IMR-90 (cell line): Measurements from ENCODE around the gene FCHSD2. TPM values are rescaled to one million over a fixed set of nuclear protein-coding genes. Genes with fewer than 3 reads are reported as not detected.

Source experiments
- ATAC-seq: fragments of 200-7000 bp; cut with Tn5 transposase; 2 replicates; pipeline ENCODE4 v1.9.1; 2020; ENCODE audit warnings: low read depth, mild to moderate bottlenecking, moderate library complexity
- BruUV-seq: library from RNA; stranded (reverse); fragments of 400-500 nt; replicated peaks from 2 replicates; lab custom pipeline; 2021; lab: Mats Ljungman, UMichigan
- CTCF ChIA-PET: fragments of 300-600 bp; formaldehyde crosslinking; extraction: SDS; loops from one replicate; lab custom pipeline; 2021; ENCODE audit warnings: antibody characterized with exemption; lab: Yijun Ruan, JAX
- POLR2A ChIA-PET: fragments of 300-600 bp; sonication (Branson Sonifier 250); formaldehyde crosslinking; loops from one replicate; lab custom pipeline; 2022; ENCODE audit warnings: antibody characterized with exemption; ENCODE audit not compliant: unreplicated experiment; lab: Charles Lee
- DNase-seq: peaks from one replicate; pipeline ENCODE4 v3.0.0; 2013
- H2AFZ ChIP-seq: replicated peaks from 2 replicates; pipeline ENCODE3; 2013; ENCODE audit warnings: low read length, mild to moderate bottlenecking; ENCODE audit not compliant: poor library complexity
- H2AK5ac ChIP-seq: 2 replicates; pipeline ENCODE4 v1.6.1; 2013; ENCODE audit warnings: low read depth, low read length, inconsistent platforms
- H2AK9ac ChIP-seq: replicated peaks from 2 replicates; pipeline ENCODE3; 2013; ENCODE audit warnings: mild to moderate bottlenecking, low read depth, low read length, moderate library complexity; ENCODE audit not compliant: poor library complexity
- H2BK120ac ChIP-seq: 2 replicates; pipeline ENCODE4 v1.6.1; 2013; ENCODE audit warnings: low read depth, low read length, inconsistent platforms
- H2BK15ac ChIP-seq: 3 replicates; pipeline ENCODE4 v1.6.1; 2013; ENCODE audit warnings: low read depth, low read length, inconsistent platforms
- H2BK20ac ChIP-seq: 2 replicates; pipeline ENCODE4 v1.6.1; 2013; ENCODE audit warnings: low read depth, mild to moderate bottlenecking, inconsistent platforms, low read length, moderate library complexity
- H2BK5ac ChIP-seq: 2 replicates; pipeline ENCODE4 v1.6.1; 2013; ENCODE audit warnings: mild to moderate bottlenecking, low read depth, low read length, inconsistent platforms; ENCODE audit not compliant: poor library complexity, severe bottlenecking
- H3K14ac ChIP-seq: replicated peaks from 2 replicates; pipeline ENCODE4 v1.6.1; 2013; ENCODE audit warnings: low read depth, low read length, inconsistent platforms
- H3K18ac ChIP-seq: 2 replicates; pipeline ENCODE4 v1.6.1; 2013; ENCODE audit warnings: low read depth, low read length, control low read depth
- H3K23ac ChIP-seq: 2 replicates; pipeline ENCODE4 v1.6.1; 2013; ENCODE audit warnings: low read depth, low read length, inconsistent platforms
- H3K27ac ChIP-seq: 2 replicates; pipeline ENCODE4 v1.5.1; 2013; ENCODE audit warnings: mild to moderate bottlenecking, control low read depth, low read length; ENCODE audit not compliant: insufficient read depth
- H3K27me3 ChIP-seq: 2 replicates; pipeline ENCODE4 v1.6.1; 2013; ENCODE audit warnings: low read length; ENCODE audit not compliant: control insufficient read depth, insufficient read depth
- H3K36me3 ChIP-seq: 2 replicates; pipeline ENCODE4 v1.6.1; 2013; ENCODE audit warnings: low read length, mixed read lengths; ENCODE audit not compliant: control insufficient read depth, insufficient read depth
- H3K4ac ChIP-seq: 2 replicates; pipeline ENCODE4 v1.6.1; 2013; ENCODE audit warnings: low read depth, low read length, inconsistent platforms
- H3K4me1 ChIP-seq: 2 replicates; pipeline ENCODE4 v1.6.1; 2013; ENCODE audit warnings: low read length, mixed read lengths; ENCODE audit not compliant: control insufficient read depth, insufficient read depth
- H3K4me2 ChIP-seq: 2 replicates; pipeline ENCODE4 v1.6.1; 2013; ENCODE audit warnings: low read depth, mild to moderate bottlenecking, control low read depth, low read length, moderate library complexity
- H3K4me3 ChIP-seq: 2 replicates; pipeline ENCODE4 v1.5.1; 2013; ENCODE audit warnings: low read depth, mild to moderate bottlenecking, control low read depth, low read length, moderate library complexity; ENCODE audit not compliant: insufficient read depth
- H3K56ac ChIP-seq: 2 replicates; pipeline ENCODE4 v1.6.1; 2013; ENCODE audit warnings: low read length, inconsistent platforms; ENCODE audit not compliant: insufficient read depth; ENCODE audit errors: extremely low read depth
- H3K79me1 ChIP-seq, 2 experiments: 2 replicates each; pipeline ENCODE4 v1.6.1; 2013; ENCODE audit warnings: low read length in 2 of 2, inconsistent platforms in 1 of 2, low read depth in 1 of 2
- H3K9ac ChIP-seq: 2 replicates; pipeline ENCODE4 v1.6.1; 2013; ENCODE audit warnings: low read depth, low read length, control low read depth
- H3K9me1 ChIP-seq: 2 replicates; pipeline ENCODE4 v1.6.1; 2013; ENCODE audit warnings: low read length, inconsistent platforms; ENCODE audit not compliant: insufficient read depth
- H3K9me3 ChIP-seq: 2 replicates; pipeline ENCODE4 v1.6.1; 2013; ENCODE audit warnings: low read length; ENCODE audit not compliant: control insufficient read depth, insufficient read depth
- H4K20me1 ChIP-seq: 2 replicates; pipeline ENCODE4 v1.6.1; 2013; ENCODE audit warnings: low read length, inconsistent platforms; ENCODE audit not compliant: insufficient read depth
- H4K5ac ChIP-seq: 2 replicates; pipeline ENCODE4 v1.6.1; 2013; ENCODE audit warnings: mild to moderate bottlenecking, low read depth, low read length, control low read depth
- H4K8ac ChIP-seq, 2 experiments: 2 replicates each; pipeline ENCODE4 v1.6.1; 2013; ENCODE audit warnings: low read depth in 2 of 2, low read length in 2 of 2, control low read depth in 1 of 2, inconsistent platforms in 1 of 2
- H4K91ac ChIP-seq: 2 replicates; pipeline ENCODE4 v1.6.1; 2013; ENCODE audit warnings: low read depth, low read length, inconsistent platforms; ENCODE audit not compliant: insufficient read depth
- BHLHE40 ChIP-seq: fragments of 150-350 bp; IDR thresholded peaks from 2 replicates; pipeline ENCODE4 v1.6.1; 2016; ENCODE audit warnings: mild to moderate bottlenecking, low read depth, low read length
- CEBPB ChIP-seq: IDR thresholded peaks from 2 replicates; pipeline ENCODE4 v1.6.1; 2012; ENCODE audit warnings: low read depth, low read length, improper control_type of control experiment
- CHD1 ChIP-seq: IDR thresholded peaks from 2 replicates; pipeline ENCODE4 v1.6.1; 2012; ENCODE audit warnings: low read depth, low read length, improper control_type of control experiment
- FOS ChIP-seq: fragments of 150-350 bp; IDR thresholded peaks from 2 replicates; pipeline ENCODE4 v1.6.1; 2016; ENCODE audit warnings: low read depth, low read length
- MAFK ChIP-seq: IDR thresholded peaks from 2 replicates; pipeline ENCODE4 v1.6.1; 2012; ENCODE audit warnings: low read depth, low read length, improper control_type of control experiment
- MAZ ChIP-seq: IDR thresholded peaks from 2 replicates; pipeline ENCODE4 v1.6.1; 2012; ENCODE audit warnings: low read depth, mild to moderate bottlenecking, low read length, improper control_type of control experiment, moderate library complexity, borderline replicate concordance
- MXI1 ChIP-seq: IDR thresholded peaks from 2 replicates; pipeline ENCODE4 v1.6.1; 2012; ENCODE audit warnings: low read depth, mild to moderate bottlenecking, low read length, moderate library complexity, borderline replicate concordance
- NFE2L2 ChIP-seq: fragments of 150-350 bp; IDR thresholded peaks from 2 replicates; pipeline ENCODE4 v1.6.1; 2016; ENCODE audit warnings: low read depth, mild to moderate bottlenecking, low read length
- POLR2A ChIP-seq: IDR thresholded peaks from 2 replicates; pipeline ENCODE4 v1.6.1; 2012; ENCODE audit warnings: mild to moderate bottlenecking, low read depth, low read length
- RAD21 ChIP-seq: IDR thresholded peaks from 2 replicates; pipeline ENCODE4 v1.6.1; 2012; ENCODE audit warnings: low read length, improper control_type of control experiment
- RCOR1 ChIP-seq: IDR thresholded peaks from 2 replicates; pipeline ENCODE4 v1.6.1; 2012; ENCODE audit warnings: mild to moderate bottlenecking, low read length, improper control_type of control experiment; ENCODE audit not compliant: insufficient replicate concordance
- RFX5 ChIP-seq: IDR thresholded peaks from 2 replicates; pipeline ENCODE4 v1.8.0; 2012; ENCODE audit warnings: low read depth, mild to moderate bottlenecking, low read length, moderate library complexity
- SMC3 ChIP-seq: fragments of 150-350 bp; IDR thresholded peaks from 2 replicates; pipeline ENCODE4 v1.6.1; 2016; ENCODE audit warnings: low read depth, mild to moderate bottlenecking, antibody characterized with exemption, low read length, moderate library complexity
- WGBS, 2 experiments: methylation state at CpG; one replicate each; pipeline versions ENCODE4 v1.1.5 to v1.1.7; 2013; ENCODE audit warnings: missing lambda C conversion rate in 2 of 2; ENCODE audit not compliant: insufficient read length in 1 of 2; ENCODE audit errors: extremely low coverage in 2 of 2; 5-methylcytosine and 5-hydroxymethylcytosine counted together
- dilution Hi-C: fragments of 300-500 bp; cut with HindIII; formaldehyde crosslinking; loops from one replicate; pipeline ENCODE4 v1.14.3; 2018; ENCODE audit warnings: low sequenced_read_pairs; ENCODE audit not compliant: unreplicated experiment
- in situ Hi-C: fragments of 300-500 bp; cut with MboI; formaldehyde crosslinking; loops from 3 replicates; pipeline ENCODE4 v1.14.3; 2019; ENCODE audit warnings: low sequenced_read_pairs, inconsistent platforms, mixed read lengths
- intact Hi-C: fragments of 100-400 bp; cut with micrococcal nuclease; formaldehyde crosslinking; loops from 2 replicates; pipeline ENCODE4 v1.10.0; 2022
- polyA plus RNA-seq, 3 experiments: library from polyadenylated mRNA; depleted of rRNA; stranded (reverse); fragments of >200 nt; gene quantifications; 2 replicates each; pipeline ENCODE4 v1.2.3, GENCODE V29; 2012; ENCODE audit warnings: low replicate concordance in 1 of 3
- total RNA-seq: library from RNA; depleted of rRNA; stranded (reverse); fragments of >200 nt; gene quantifications from 2 replicates; pipeline ENCODE4 v1.2.3, GENCODE V29; 2012
- TF ChIP-seq, protein P1 (sequence below): fragments of 150-350 bp; IDR thresholded peaks from 2 replicates; pipeline ENCODE4 v1.6.1; 2017; ENCODE audit warnings: mild to moderate bottlenecking, antibody characterized with exemption, low read length, low read depth
- TF ChIP-seq, protein P2 (sequence below): fragments of 150-350 bp; IDR thresholded peaks from 2 replicates; pipeline ENCODE4 v1.6.1; 2016; ENCODE audit warnings: low read depth, mild to moderate bottlenecking, low read length, moderate library complexity, borderline replicate concordance
- TF ChIP-seq, protein P3 (sequence below): conservative IDR thresholded peaks from 2 replicates; pipeline ENCODE4 v1.5.1; 2012; ENCODE audit warnings: mild to moderate bottlenecking, low read depth, low read length, improper control_type of control experiment

Gene FCHSD2
- total and polyA plus RNA-seq, 2 of the 4 experiments (the other 2 are of a cell fraction), result 5.9 to 18.7 TPM

GRCh38 chr11:73113426-73113825 is 28.7 kb downstream of the FCHSD2 start:
- Histone ChIP-seq H3K36me3 (peaks cover 3% of the 10 kb centered on the region; the same call in 1 of the 2 replicates), H4K20me1 (peaks cover 6% of the 10 kb centered on the region; the same call in 1 of the 2 replicates), H3K79me1 (peaks cover 26 to 39% of the 10 kb centered on the region in 2 experiments), H3K56ac (no peak overlapping the region), H2AFZ (no peak overlapping the region), H3K4ac (no peak overlapping the region), H2BK20ac (no peak overlapping the region), H4K5ac (no peak overlapping the region), H4K8ac (no peak overlapping the region), H2AK9ac (no peak overlapping the region), H3K14ac (no peak overlapping the region), H3K9me1 (no peaks in the 10 kb centered on the region; the same call in 1 of the 2 replicates), H3K4me1 (no peaks in the 10 kb centered on the region), H3K18ac (no peak overlapping the region), H2BK120ac (no peak overlapping the region), H3K4me2 (no peak overlapping the region), H3K23ac (no peak overlapping the region), H2BK5ac (no peak overlapping the region), H2AK5ac (no peak overlapping the region), H3K27ac (no peak overlapping the region), H3K9ac (no peak overlapping the region), H3K27me3 (no peaks in the 10 kb centered on the region), H4K91ac (no peak overlapping the region), H2BK15ac (no peak overlapping the region), H3K4me3 (no peak overlapping the region), H3K9me3 (no peaks in the 10 kb centered on the region)
- no peak for TF ChIP-seq MAZ
- TF ChIP-seq, protein P1, sequence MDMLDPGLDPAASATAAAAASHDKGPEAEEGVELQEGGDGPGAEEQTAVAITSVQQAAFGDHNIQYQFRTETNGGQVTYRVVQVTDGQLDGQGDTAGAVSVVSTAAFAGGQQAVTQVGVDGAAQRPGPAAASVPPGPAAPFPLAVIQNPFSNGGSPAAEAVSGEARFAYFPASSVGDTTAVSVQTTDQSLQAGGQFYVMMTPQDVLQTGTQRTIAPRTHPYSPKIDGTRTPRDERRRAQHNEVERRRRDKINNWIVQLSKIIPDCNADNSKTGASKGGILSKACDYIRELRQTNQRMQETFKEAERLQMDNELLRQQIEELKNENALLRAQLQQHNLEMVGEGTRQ, result no peak
- TF ChIP-seq MAFK, result no peak
- no peak for TF ChIP-seq MXI1
- TF ChIP-seq RAD21, result no peak
- no peak for TF ChIP-seq SMC3
- TF ChIP-seq CHD1, result no peak
- TF ChIP-seq, protein P2, sequence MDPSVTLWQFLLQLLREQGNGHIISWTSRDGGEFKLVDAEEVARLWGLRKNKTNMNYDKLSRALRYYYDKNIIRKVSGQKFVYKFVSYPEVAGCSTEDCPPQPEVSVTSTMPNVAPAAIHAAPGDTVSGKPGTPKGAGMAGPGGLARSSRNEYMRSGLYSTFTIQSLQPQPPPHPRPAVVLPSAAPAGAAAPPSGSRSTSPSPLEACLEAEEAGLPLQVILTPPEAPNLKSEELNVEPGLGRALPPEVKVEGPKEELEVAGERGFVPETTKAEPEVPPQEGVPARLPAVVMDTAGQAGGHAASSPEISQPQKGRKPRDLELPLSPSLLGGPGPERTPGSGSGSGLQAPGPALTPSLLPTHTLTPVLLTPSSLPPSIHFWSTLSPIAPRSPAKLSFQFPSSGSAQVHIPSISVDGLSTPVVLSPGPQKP, result no peak
- no peak for TF ChIP-seq POLR2A
- TF ChIP-seq FOS, result no peak
- no peak for TF ChIP-seq NFE2L2
- no peak for TF ChIP-seq CEBPB
- no peak for TF ChIP-seq RCOR1
- TF ChIP-seq, protein P3, sequence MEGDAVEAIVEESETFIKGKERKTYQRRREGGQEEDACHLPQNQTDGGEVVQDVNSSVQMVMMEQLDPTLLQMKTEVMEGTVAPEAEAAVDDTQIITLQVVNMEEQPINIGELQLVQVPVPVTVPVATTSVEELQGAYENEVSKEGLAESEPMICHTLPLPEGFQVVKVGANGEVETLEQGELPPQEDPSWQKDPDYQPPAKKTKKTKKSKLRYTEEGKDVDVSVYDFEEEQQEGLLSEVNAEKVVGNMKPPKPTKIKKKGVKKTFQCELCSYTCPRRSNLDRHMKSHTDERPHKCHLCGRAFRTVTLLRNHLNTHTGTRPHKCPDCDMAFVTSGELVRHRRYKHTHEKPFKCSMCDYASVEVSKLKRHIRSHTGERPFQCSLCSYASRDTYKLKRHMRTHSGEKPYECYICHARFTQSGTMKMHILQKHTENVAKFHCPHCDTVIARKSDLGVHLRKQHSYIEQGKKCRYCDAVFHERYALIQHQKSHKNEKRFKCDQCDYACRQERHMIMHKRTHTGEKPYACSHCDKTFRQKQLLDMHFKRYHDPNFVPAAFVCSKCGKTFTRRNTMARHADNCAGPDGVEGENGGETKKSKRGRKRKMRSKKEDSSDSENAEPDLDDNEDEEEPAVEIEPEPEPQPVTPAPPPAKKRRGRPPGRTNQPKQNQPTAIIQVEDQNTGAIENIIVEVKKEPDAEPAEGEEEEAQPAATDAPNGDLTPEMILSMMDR, result no peak
- TF ChIP-seq RFX5, result no peak
- no peak for TF ChIP-seq BHLHE40
- in situ Hi-C loops, result no loop called here
- intact Hi-C loops, result no loop called here
- no TSS peak for BruUV-seq
- POLR2A ChIA-PET, result interaction anchor here (0.6 kb wide), 1 partner anchor 376 kb away, joined by 7 read pairs; no protein-coding TSS in a partner anchor
- dilution Hi-C loops, result no loop called here
- CTCF ChIA-PET, result no interaction called here
- ATAC-seq (no peak), DNase-seq (no peak)
- 100% methylated on average over 1 of the region's 6 CpGs; no CpG with 5 or more reads in 1 of the 2 experiments for WGBS, 2 experiments
